ENCODE measurements around the gene CLEC14A.

CLEC14A gene

DNA sequence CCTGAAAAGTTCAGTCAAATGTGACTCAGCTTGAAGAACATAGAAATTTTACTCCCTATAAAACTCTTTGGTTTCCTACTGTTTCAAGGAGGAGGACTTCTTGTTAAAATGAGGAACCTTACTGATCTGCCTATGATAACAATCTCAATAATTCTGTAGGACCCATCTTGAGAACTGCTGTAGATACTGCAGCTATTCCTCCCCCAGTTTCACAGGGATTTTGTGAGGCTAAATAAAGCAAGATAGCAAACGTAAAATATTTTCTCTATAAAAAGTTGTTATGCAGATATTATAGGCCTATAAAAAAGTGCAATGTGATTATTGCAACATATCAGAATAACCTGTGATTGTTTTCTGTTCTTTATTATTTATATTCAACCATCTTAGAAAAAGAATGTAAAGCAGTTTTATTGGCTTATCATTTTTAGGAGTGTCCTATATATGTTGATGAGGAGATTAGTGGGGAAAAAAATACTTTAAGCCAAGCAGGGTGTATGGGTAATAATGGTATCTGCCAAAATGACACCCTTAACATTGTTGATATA is 12.1 kb downstream of the CLEC14A start:
- no peaks in the 10 kb centered on the region for H3K9me3 Mint-ChIP-seq
- no peaks in the 10 kb centered on the region for H3K4me1 Mint-ChIP-seq
- H3K4me3 Mint-ChIP-seq: no peak overlapping the region
- no peak overlapping the region for H3K27ac Mint-ChIP-seq
- no peaks in the 10 kb centered on the region for H3K36me3 Mint-ChIP-seq (ENCODE audit: low read depth)
- no peak for DNase-seq
- peaks cover 6% of the 10 kb centered on the region for H3K27me3 Mint-ChIP-seq (ENCODE audit: low read depth, poor library complexity)
- no peak for TF ChIP-seq CTCF (IDR thresholded peaks at IDR 0.05)

DNA sequence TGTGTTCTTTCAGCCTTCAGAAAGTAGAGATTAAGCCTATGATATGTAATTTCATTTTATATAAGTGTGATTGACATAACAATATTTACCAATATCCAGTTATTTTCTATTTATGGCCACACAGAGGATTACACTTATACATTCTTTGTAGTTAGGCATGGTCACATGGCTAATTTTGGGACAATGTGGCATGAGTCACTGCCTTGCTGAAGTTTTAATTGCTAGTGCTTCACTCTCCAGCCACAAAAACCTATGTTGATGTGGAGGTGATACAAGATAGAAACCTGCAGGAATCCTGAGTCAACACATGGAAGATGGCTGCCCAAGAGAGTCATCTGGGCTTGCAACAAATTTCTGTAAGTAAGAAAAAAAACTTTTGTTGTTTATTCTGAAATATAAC is 17.0 kb downstream of the CLEC14A start:
- Mint-ChIP-seq H3K27ac (no peak overlapping the region), H3K4me1 (no peaks in the 10 kb centered on the region), H3K9me3 (no peaks in the 10 kb centered on the region), H3K27me3 (ENCODE audit: low read depth, poor library complexity) (peaks cover 9% of the 10 kb centered on the region), H3K4me3 (no peak overlapping the region), H3K36me3 (ENCODE audit: low read depth) (no peaks in the 10 kb centered on the region)
- no peak for TF ChIP-seq CTCF (IDR thresholded peaks at IDR 0.05)
- no peak for DNase-seq

DNA sequence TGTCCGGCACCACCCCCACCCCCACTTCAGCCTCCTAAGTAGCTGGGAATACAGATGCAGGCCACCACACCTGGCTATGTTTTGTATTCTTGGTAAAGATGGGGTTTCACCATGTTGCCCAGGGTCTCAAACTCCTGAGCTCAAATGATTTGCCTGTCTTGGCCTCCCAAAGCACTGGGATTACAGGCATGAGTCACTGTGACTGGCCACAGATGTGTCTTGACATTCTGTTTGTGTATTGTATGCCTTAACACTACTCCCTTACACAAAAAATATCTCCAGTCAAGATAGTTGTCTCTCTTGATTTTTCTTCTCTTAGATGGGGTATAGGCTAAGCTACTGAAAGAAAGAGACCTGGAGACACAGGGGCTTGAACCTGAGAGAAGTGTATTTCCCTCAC is 17.6 kb downstream of the CLEC14A start:
- no peak overlapping the region for H3K27ac Mint-ChIP-seq
- H3K4me1 Mint-ChIP-seq: no peaks in the 10 kb centered on the region
- no peak for DNase-seq
- H3K27me3 Mint-ChIP-seq (ENCODE audit: low read depth, poor library complexity): peaks cover 9% of the 10 kb centered on the region
- no peak overlapping the region for H3K4me3 Mint-ChIP-seq
- no peak for TF ChIP-seq CTCF (IDR thresholded peaks at IDR 0.05)
- no peaks in the 10 kb centered on the region for H3K36me3 Mint-ChIP-seq (ENCODE audit: low read depth)
- no peaks in the 10 kb centered on the region for H3K9me3 Mint-ChIP-seq

GRCh38 chr14:38233218-38233617 is 22.7 kb downstream of the CLEC14A start:
- H3K27ac Mint-ChIP-seq: no peak overlapping the region
- H3K4me1 Mint-ChIP-seq: no peaks in the 10 kb centered on the region
- no peak overlapping the region for H3K4me3 Mint-ChIP-seq
- TF ChIP-seq CTCF (IDR thresholded peaks at IDR 0.05): no peak
- no peaks in the 10 kb centered on the region for H3K36me3 Mint-ChIP-seq (ENCODE audit: low read depth)
- peaks cover 3% of the 10 kb centered on the region for H3K27me3 Mint-ChIP-seq (ENCODE audit: low read depth, poor library complexity)
- DNase-seq: no peak
- no peaks in the 10 kb centered on the region for H3K9me3 Mint-ChIP-seq

- H3K27me3 Mint-ChIP-seq (ENCODE audit: low read depth, poor library complexity): no peaks in the 10 kb centered on the region
- no peak overlapping the region for H3K27ac Mint-ChIP-seq
- H3K4me3 Mint-ChIP-seq: no peak overlapping the region
- H3K36me3 Mint-ChIP-seq (ENCODE audit: low read depth): no peaks in the 10 kb centered on the region
- no peak for DNase-seq
- no peak for TF ChIP-seq CTCF (IDR thresholded peaks at IDR 0.05)
- H3K4me1 Mint-ChIP-seq: no peaks in the 10 kb centered on the region
- peaks cover 3% of the 10 kb centered on the region for H3K9me3 Mint-ChIP-seq
Measured at GRCh38 chr14:38226366-38226765, 29.5 kb downstream of the CLEC14A start.

GRCh38 chr14:38225946-38226345 is 29.9 kb downstream of the CLEC14A start:
- Mint-ChIP-seq H3K4me3 (no peak overlapping the region), H3K9me3 (peaks cover 3% of the 10 kb centered on the region), H3K36me3 (ENCODE audit: low read depth) (no peaks in the 10 kb centered on the region), H3K27me3 (ENCODE audit: low read depth, poor library complexity) (no peaks in the 10 kb centered on the region), H3K4me1 (no peaks in the 10 kb centered on the region), H3K27ac (no peak overlapping the region)
- TF ChIP-seq CTCF (IDR thresholded peaks at IDR 0.05): no peak
- DNase-seq: no peak
